ENCODE measurements around the gene ACADVL.
"Not testable (repeated sequence)": the region's sequence is repeated elsewhere in the genome, so short reads cannot be mapped to it uniquely, and the experiment has no call there.

ACADVL gene

GRCh38 chr17:7235693-7236665, 16.2 kb downstream of the ACADVL start:
- DNase-seq = no peak

GRCh38 chr17:7236808-7237207, 17.1 kb downstream of the ACADVL start:
- no peak for DNase-seq

- DNase-seq = no peak
Observed at GRCh38 chr17:7237266-7237760, 17.6 kb downstream of the ACADVL start.

GRCh38 chr17:7237761-7238419, 18.2 kb downstream of the ACADVL start:
- DNase-seq = peak; percentile 91

GRCh38 chr17:7238420-7239090, 18.8 kb downstream of the ACADVL start:
- DNase-seq = peak; percentile 70

- peak; percentile 100 for DNase-seq
Observed at GRCh38 chr17:7239091-7240027, 19.6 kb downstream of the ACADVL start, which contains the start of gene PHF23. Gene PHF23, minus strand, starts transcription at chr17:7239457. Its CDS starts 178 bp downstream, at chr17:7239279.

GRCh38 chr17:7240375-7240774, 20.6 kb downstream of the ACADVL start:
- no peak for DNase-seq

GRCh38 chr17:7241090-7241733, 21.5 kb downstream of the ACADVL start:
- DNase-seq = no peak

- DNase-seq = peak; percentile 98
Observed at GRCh38 chr17:7241783-7242716, 22.3 kb downstream of the ACADVL start, which contains the start of gene GABARAP. Gene GABARAP, minus strand, starts transcription at chr17:7242449. Its CDS starts 119 bp downstream, at chr17:7242330.

GRCh38 chr17:7242717-7243452, 23.1 kb downstream of the ACADVL start:
- peak; percentile 99 for DNase-seq

GRCh38 chr17:7243453-7243729, 23.7 kb downstream of the ACADVL start:
- no peak for DNase-seq

GRCh38 chr17:7243838-7244237, 24.1 kb downstream of the ACADVL start:
- DNase-seq = not testable (repeated sequence)

- no peak for DNase-seq
Observed at GRCh38 chr17:7246779-7247178, 27.0 kb downstream of the ACADVL start.

- no peak for DNase-seq
Observed at GRCh38 chr17:7248796-7249195, 29.1 kb downstream of the ACADVL start.

GRCh38 chr17:7249214-7249613, 29.5 kb downstream of the ACADVL start:
- DNase-seq = no peak

GRCh38 chr17:7249830-7250229, 30.1 kb downstream of the ACADVL start:
- DNase-seq = no peak

GRCh38 chr17:7250695-7251627, 31.2 kb downstream of the ACADVL start:
- DNase-seq = no peak

GRCh38 chr17:7251661-7252175, 32.0 kb downstream of the ACADVL start, which contains the start of gene CTDNEP1:
Gene CTDNEP1, minus strand, starts transcription at chr17:7251734. Its CDS starts 438 bp downstream, at chr17:7251296.
- DNase-seq = peak; percentile 100

Data from NCI-H82 (cell line).